H1 (cell line): ENCODE results near the gene NAP1L1. TPM values are rescaled to one million over a fixed set of nuclear protein-coding genes. Genes with fewer than 3 reads are reported as not detected.

Experiments used
- CTCF ChIA-PET: fragments of 300-600 bp; sonication (Branson Sonifier 250); formaldehyde crosslinking; loops from one replicate; lab custom pipeline; 2021; ENCODE audit not compliant: partially characterized antibody; lab: Charles Lee
- POLR2A ChIA-PET: fragments of 300-600 bp; sonication (Branson Sonifier 250); formaldehyde crosslinking; loops from one replicate; lab custom pipeline; 2021; ENCODE audit warnings: inconsistent platforms; ENCODE audit not compliant: partially characterized antibody; lab: Charles Lee
- DNase-seq, 2 experiments: peaks; one replicate each; pipeline versions ENCODE4 v3.0.0 to v3.0.0-alpha.2; 2010 to 2022; ENCODE audit warnings: low spot score in 2 of 2, low read depth in 1 of 2, mixed read lengths in 1 of 2
- FAIRE-seq: peaks from 2 replicates; lab custom pipeline; 2011; peaks lifted over from hg19 to GRCh38; lab: Jason Lieb, UNC
- H2AFZ ChIP-seq: 2 replicates; pipeline ENCODE4 v1.8.1; 2012; ENCODE audit warnings: low read length, inconsistent platforms
- H2AK5ac ChIP-seq: 2 replicates; pipeline ENCODE4 v1.6.1; 2013; ENCODE audit warnings: low read depth, low read length
- H2BK120ac ChIP-seq: replicated peaks from 2 replicates; pipeline ENCODE3; 2013; ENCODE audit warnings: low read depth, low read length, inconsistent platforms
- H2BK12ac ChIP-seq: 2 replicates; pipeline ENCODE4 v1.6.1; 2013; ENCODE audit warnings: low read depth, low read length
- H2BK15ac ChIP-seq: 2 replicates; pipeline ENCODE4 v1.6.1; 2013; ENCODE audit warnings: low read length
- H2BK20ac ChIP-seq: 2 replicates; pipeline ENCODE4 v1.6.1; 2013; ENCODE audit warnings: low read length
- H2BK5ac ChIP-seq: 2 replicates; pipeline ENCODE4 v1.6.1; 2013; ENCODE audit warnings: low read depth, low read length
- H3K14ac ChIP-seq: 2 replicates; pipeline ENCODE4 v1.6.1; 2013; ENCODE audit warnings: inconsistent platforms; ENCODE audit not compliant: insufficient read length
- H3K18ac ChIP-seq: 2 replicates; pipeline ENCODE4 v1.6.1; 2013; ENCODE audit warnings: low read length; ENCODE audit errors: extremely low read depth
- H3K23ac ChIP-seq: 2 replicates; pipeline ENCODE4 v1.6.1; 2013; ENCODE audit warnings: inconsistent platforms; ENCODE audit not compliant: insufficient read length
- H3K23me2 ChIP-seq: 2 replicates; pipeline ENCODE4 v1.6.1; 2013; ENCODE audit warnings: low read depth, low read length
- H3K27ac ChIP-seq: 2 replicates; pipeline ENCODE4 v1.6.1; 2011; ENCODE audit warnings: low read depth, low read length, inconsistent platforms
- H3K27me3 ChIP-seq, 4 experiments: replicated peaks in 1 of 4; 1 replicate in 1 of 4; 2 replicates in 3 of 4; pipeline versions ENCODE4 v1.6.1 to v1.8.1; 2011 to 2013; ENCODE audit warnings: low read length in 3 of 4, mild to moderate bottlenecking in 3 of 4, inconsistent platforms in 2 of 4, mixed read lengths in 2 of 4, moderate library complexity in 1 of 4; ENCODE audit not compliant: control insufficient read depth in 3 of 4, insufficient read depth in 3 of 4; ENCODE audit errors: extremely low read depth in 1 of 4
- H3K36me3 ChIP-seq, 4 experiments: 2 replicates each; pipeline versions ENCODE4 v1.6.1 to v1.8.1; 2011 to 2013; ENCODE audit warnings: mild to moderate bottlenecking in 4 of 4, low read length in 3 of 4, moderate library complexity in 2 of 4, control low read depth in 1 of 4, inconsistent platforms in 1 of 4; ENCODE audit not compliant: insufficient read depth in 4 of 4, control insufficient read depth in 2 of 4
- H3K4ac ChIP-seq: replicated peaks from 2 replicates; pipeline ENCODE3; 2013; ENCODE audit warnings: low read length, low read depth, mixed read lengths, inconsistent platforms; ENCODE audit not compliant: insufficient read length
- H3K4me1 ChIP-seq, 4 experiments: replicated peaks in 1 of 4; 1 replicate in 1 of 4; 2 replicates in 3 of 4; pipeline versions ENCODE4 v1.6.1 to v1.8.1; 2011 to 2013; ENCODE audit warnings: low read length in 3 of 4, inconsistent platforms in 2 of 4, mixed read lengths in 1 of 4; ENCODE audit not compliant: insufficient read depth in 4 of 4, control insufficient read depth in 3 of 4
- H3K4me2 ChIP-seq, 2 experiments: 2 replicates each; pipeline versions ENCODE4 v1.6.1 to v1.8.1; 2011 to 2013; ENCODE audit warnings: low read depth in 2 of 2, low read length in 2 of 2, control low read depth in 1 of 2, inconsistent platforms in 1 of 2, mild to moderate bottlenecking in 1 of 2; ENCODE audit not compliant: insufficient read depth in 1 of 2
- H3K4me3 ChIP-seq, 4 experiments: fragments of 200-600, 300-600 bp in 1 of 4; sonication (generic), shearing (Covaris generic), sonication (Bioruptor Twin) in 1 of 4; 2 replicates each; pipeline versions ENCODE4 v1.5.1 to v1.8.1; 2011 to 2016; ENCODE audit warnings: low read length in 4 of 4, low read depth in 3 of 4, control low read depth in 2 of 4, inconsistent platforms in 2 of 4, mild to moderate bottlenecking in 2 of 4, mixed read lengths in 1 of 4, moderate library complexity in 1 of 4; ENCODE audit not compliant: insufficient read depth in 2 of 4; ENCODE audit errors: extremely low read depth in 1 of 4
- H3K56ac ChIP-seq: replicated peaks from 2 replicates; pipeline ENCODE3; 2013; ENCODE audit warnings: low read depth, mild to moderate bottlenecking, mixed read lengths, low read length, inconsistent platforms; ENCODE audit not compliant: insufficient read length
- H3K79me1 ChIP-seq: 2 replicates; pipeline ENCODE4 v1.6.1; 2013; ENCODE audit warnings: low read depth, low read length, control low read depth
- H3K79me2 ChIP-seq, 2 experiments: 2 replicates each; pipeline versions ENCODE4 v1.6.1 to v1.8.1; 2012 to 2013; ENCODE audit warnings: low read length in 2 of 2, mild to moderate bottlenecking in 2 of 2, inconsistent platforms in 1 of 2; ENCODE audit not compliant: insufficient read depth in 2 of 2, control insufficient read depth in 1 of 2
- H3K9ac ChIP-seq, 4 experiments: replicated peaks in 1 of 4; 1 replicate in 1 of 4; 2 replicates in 3 of 4; pipeline versions ENCODE4 v1.6.1 to v1.8.1; 2011 to 2013; ENCODE audit warnings: low read depth in 3 of 4, low read length in 3 of 4, control low read depth in 2 of 4, mild to moderate bottlenecking in 2 of 4, moderate library complexity in 2 of 4, inconsistent platforms in 1 of 4; ENCODE audit errors: extremely low read depth in 1 of 4
- H3K9me3 ChIP-seq, 2 experiments: 2 replicates each; pipeline versions ENCODE4 v1.6.1 to v1.8.1; 2012 to 2013; ENCODE audit warnings: mild to moderate bottlenecking in 2 of 2, moderate library complexity in 2 of 2, control low read depth in 1 of 2, inconsistent platforms in 1 of 2, low read depth in 1 of 2, low read length in 1 of 2, mixed read lengths in 1 of 2; ENCODE audit not compliant: insufficient read depth in 2 of 2
- H4K20me1 ChIP-seq, 2 experiments: replicated peaks in 1 of 2; 2 replicates each; pipeline versions ENCODE3 to v1.8.1; 2011 to 2013; ENCODE audit warnings: inconsistent platforms in 2 of 2, low read length in 2 of 2, mild to moderate bottlenecking in 1 of 2; ENCODE audit not compliant: insufficient read depth in 2 of 2, control insufficient read depth in 1 of 2
- H4K5ac ChIP-seq: 2 replicates; pipeline ENCODE4 v1.6.1; 2013; ENCODE audit warnings: low read length, low read depth, mixed read lengths, inconsistent platforms; ENCODE audit not compliant: insufficient read length
- H4K8ac ChIP-seq: 2 replicates; pipeline ENCODE4 v1.8.0; 2013; ENCODE audit warnings: mild to moderate bottlenecking, moderate library complexity, low read length, inconsistent platforms; ENCODE audit not compliant: insufficient read depth; ENCODE audit errors: extremely low read depth
- H4K91ac ChIP-seq: replicated peaks from 2 replicates; pipeline ENCODE3; 2013; ENCODE audit warnings: low read length, mixed read lengths, inconsistent platforms; ENCODE audit not compliant: insufficient read length
- ASH2L ChIP-seq: fragments of 200-600, 300-600 bp; sonication (generic); IDR thresholded peaks from one replicate; pipeline ENCODE4 v1.7.1; 2017; ENCODE audit warnings: low read length
- BCL11A ChIP-seq, 2 experiments: IDR thresholded peaks; one replicate each; pipeline ENCODE4 v1.6.1; 2011; ENCODE audit warnings: low read depth in 2 of 2, low read length in 2 of 2, mild to moderate bottlenecking in 2 of 2
- CHD2 ChIP-seq: IDR thresholded peaks from 2 replicates; pipeline ENCODE4 v1.6.1; 2012; ENCODE audit warnings: low read length, improper control_type of control experiment
- FOSL1 ChIP-seq: IDR thresholded peaks from 2 replicates; pipeline ENCODE4 v1.6.1; 2011; ENCODE audit warnings: mild to moderate bottlenecking, low read depth, low read length, moderate library complexity; ENCODE audit not compliant: insufficient read depth
- GTF2F1 ChIP-seq: IDR thresholded peaks from 2 replicates; pipeline ENCODE4 v1.6.1; 2012; ENCODE audit warnings: low read depth, low read length, improper control_type of control experiment, borderline replicate concordance
- HDAC2 ChIP-seq, 2 experiments: fragments of 300-600 bp in 1 of 2; sonication (generic) in 1 of 2; IDR thresholded peaks; 2 replicates each; pipeline ENCODE4 v1.6.1; 2011 to 2012; ENCODE audit warnings: low read depth in 2 of 2, low read length in 2 of 2, mild to moderate bottlenecking in 2 of 2, moderate library complexity in 2 of 2, borderline replicate concordance in 1 of 2, inconsistent platforms in 1 of 2
- JUND ChIP-seq: IDR thresholded peaks from 2 replicates; pipeline ENCODE4 v1.6.1; 2011; ENCODE audit warnings: mild to moderate bottlenecking, improper control_type of control experiment, low read length
- KDM1A ChIP-seq: fragments of 200-600, 300-600 bp; sonication (generic); IDR thresholded peaks from 2 replicates; pipeline ENCODE4 v1.7.1; 2016; ENCODE audit warnings: mild to moderate bottlenecking, low read length, borderline replicate concordance
- MAX ChIP-seq: IDR thresholded peaks from 2 replicates; pipeline ENCODE4 v1.6.1; 2012; ENCODE audit warnings: inconsistent platforms
- POU5F1 ChIP-seq: IDR thresholded peaks from 2 replicates; pipeline ENCODE4 v1.6.1; 2011; ENCODE audit warnings: low read depth, mild to moderate bottlenecking, low read length, moderate library complexity
- RFX5 ChIP-seq: IDR thresholded peaks from 2 replicates; pipeline ENCODE4 v1.6.1; 2011; ENCODE audit warnings: low read depth, low read length, improper control_type of control experiment, borderline replicate concordance
- SUZ12 ChIP-seq: fragments of 200-600 bp; sonication (generic); IDR thresholded peaks from 2 replicates; pipeline ENCODE4 v1.6.1; 2012; ENCODE audit warnings: mild to moderate bottlenecking, inconsistent platforms, low read length, moderate library complexity, mixed read lengths
- USF2 ChIP-seq: IDR thresholded peaks from 2 replicates; pipeline ENCODE4 v1.6.1; 2011; ENCODE audit warnings: low read length, improper control_type of control experiment
- WGBS, 2 experiments: shearing (Covaris generic) in 1 of 2; methylation state at CpG; one replicate each; pipeline versions ENCODE4 v1.1.6 to v1.1.7; 2013 to 2015; ENCODE audit warnings: low lambda C conversion rate in 2 of 2, mixed read lengths in 2 of 2, inconsistent platforms in 1 of 2, low coverage in 1 of 2, missing lambda C conversion rate in 1 of 2; ENCODE audit not compliant: insufficient replicate concordance in 2 of 2, insufficient coverage in 1 of 2, insufficient read length in 1 of 2; ENCODE audit errors: extremely low coverage in 1 of 2, missing lambda C conversion rate in 1 of 2; 5-methylcytosine and 5-hydroxymethylcytosine counted together
- polyA plus RNA-seq, 7 experiments: library from polyadenylated mRNA; depleted of rRNA in 3 of 7; stranded (reverse) in 5 of 7; unstranded in 2 of 7; fragments of >200 nt in 5 of 7; fragments of 200-250 nt in 2 of 7; gene quantifications; 1 replicate in 5 of 7; 2 replicates in 1 of 7; 4 replicates in 1 of 7; pipeline versions ENCODE4 v1.2.1 to v1.2.3, GENCODE V29; 2011 to 2013; ENCODE audit warnings: missing spikeins in 2 of 7, mixed read lengths in 2 of 7
- total RNA-seq: library from RNA; stranded (reverse); fragmentation: NEBNext Ultra II Directional; extraction: Animal tissue kit (Norgen Biotek cat#: 25700); gene quantifications from 2 replicates; pipeline ENCODE4 v1.2.1, GENCODE V29; 2021

The NAP1L1 gene
- total and polyA plus RNA-seq, 2 of the 8 experiments (the other 6 are each of a cell fraction or from before 2014, with no cell fraction given) = 202 to 1,159 TPM

GRCh38 chr12:76060111-76060510 is 24.4 kb downstream of the NAP1L1 start:
- no peak overlapping the region for H4K91ac ChIP-seq
- H3K56ac ChIP-seq = no peak overlapping the region
- DNase-seq (no peak), FAIRE-seq (no peak)
- no peak for TF ChIP-seq FOSL1
- no peak for TF ChIP-seq JUND
- no peak for TF ChIP-seq GTF2F1
- TF ChIP-seq CHD2 = no peak
- no peak for TF ChIP-seq USF2
- TF ChIP-seq KDM1A = no peak
- no peak for TF ChIP-seq POU5F1
- TF ChIP-seq MAX = no peak
- no peak for TF ChIP-seq BCL11A (IDR thresholded peaks at IDR 0.05; ENCODE audit: low read depth in 2 of 2, low read length in 2 of 2)
- no peak for TF ChIP-seq RFX5
- TF ChIP-seq ASH2L = no peak
- no peak for TF ChIP-seq SUZ12
- TF ChIP-seq HDAC2 (IDR thresholded peaks at IDR 0.05; ENCODE audit: borderline replicate concordance in 1 of 2, low read depth in 2 of 2, low read length in 2 of 2) = no peak
- no peaks in the 10 kb centered on the region for H3K27me3 ChIP-seq
- H4K20me1 ChIP-seq = peaks cover 8 to 11% of the 10 kb centered on the region in 2 experiments
- H3K23me2 ChIP-seq = no peaks in the 10 kb centered on the region
- H3K4me1 ChIP-seq = peaks cover 0 to 9% (median 8%) of the 10 kb centered on the region in 4 experiments; a peak in 4 of 7 replicates
- no peak overlapping the region for H3K18ac ChIP-seq
- H4K8ac ChIP-seq = no peak overlapping the region
- H3K14ac ChIP-seq = no peak overlapping the region
- H3K23ac ChIP-seq = no peak overlapping the region
- no peak overlapping the region for H2BK12ac ChIP-seq
- H3K9ac ChIP-seq = no peak overlapping the region
- H2BK15ac ChIP-seq = no peak overlapping the region
- no peak overlapping the region for H3K4me3 ChIP-seq
- CTCF ChIA-PET = no interaction called here
- H2BK5ac ChIP-seq = no peak overlapping the region
- H3K4me2 ChIP-seq = no peak overlapping the region
- 46% methylated on average over 2 of the region's 2 CpGs; no CpG with 5 or more reads in 1 of the 2 experiments for WGBS, 2 experiments
- peaks cover 4 to 82% (median 25%) of the 10 kb centered on the region in 4 experiments; a peak in 7 of 8 replicates for H3K36me3 ChIP-seq
- H2AK5ac ChIP-seq = no peak overlapping the region
- no peak overlapping the region for H4K5ac ChIP-seq
- peaks cover 2% of the 10 kb centered on the region; the same call in 1 of the 2 replicates for H3K79me1 ChIP-seq
- H3K79me2 ChIP-seq = peaks cover 0 to 72% of the 10 kb centered on the region in 2 experiments; a peak in 3 of 4 replicates
- H3K27ac ChIP-seq = no peak overlapping the region
- H3K4ac ChIP-seq = no peak overlapping the region
- H3K9me3 ChIP-seq = no peaks in the 10 kb centered on the region
- no peak overlapping the region for H2BK20ac ChIP-seq
- H2BK120ac ChIP-seq = no peak overlapping the region
- POLR2A ChIA-PET = no interaction called here
- H2AFZ ChIP-seq = no peak overlapping the region
